ENCODE data around the gene PPP3CB. TPM values are rescaled to one million over a fixed set of nuclear protein-coding genes. Genes with fewer than 3 reads are reported as not detected.
A peak's percentile ranks its signal among the peaks of the same experiment; 100 is the strongest.

The PPP3CB gene
- total and polyA plus RNA-seq, 2 experiments from 2014 or later, result 17.9 to 38.5 TPM

GRCh38 chr10:73506074-73506473, 10.2 kb upstream of the PPP3CB start:
- peak overlapping the region; percentile 41 for H3K4me2 ChIP-seq
- DNase-seq (ENCODE audit: low spot score), result peak; percentile 60
- no peaks in the 10 kb centered on the region for H3F3A ChIP-seq (replicated peaks; ENCODE audit: low read depth)
- 0 out of 2 replicates have a peak, but pooled peaks cover 3% of the 10 kb centered on the region for H3K36me3 ChIP-seq (ENCODE audit: insufficient read depth)
- no peak for TF ChIP-seq ZNF462 (CRISPR knock-in tag; IDR thresholded peaks at IDR 0.05)
- TF ChIP-seq NANOG (IDR thresholded peaks at IDR 0.05; ENCODE audit: borderline replicate concordance), result no peak
- no peak for TF ChIP-seq REST (IDR thresholded peaks at IDR 0.05; ENCODE audit: unreplicated experiment)
- no peak for TF ChIP-seq ETS1 (IDR thresholded peaks at IDR 0.05)
- no peak for TF ChIP-seq STAT1 (IDR thresholded peaks at IDR 0.05; ENCODE audit: unreplicated experiment)
- no peak for TF ChIP-seq ZNF331 (CRISPR knock-in tag; IDR thresholded peaks at IDR 0.05; ENCODE audit: low read depth)
- no peak for TF ChIP-seq CREB1 (CRISPR knock-in tag; IDR thresholded peaks at IDR 0.05; ENCODE audit: low read depth)
- no peaks in the 10 kb centered on the region for H3K9me2 ChIP-seq (ENCODE audit: insufficient read depth)
- H3K4me1 ChIP-seq (ENCODE audit: insufficient read depth), result peaks cover 21% of the 10 kb centered on the region
- H3K27me3 Mint-ChIP-seq (ENCODE audit: insufficient read depth, low read depth, poor library complexity), result peaks cover 5% of the 10 kb centered on the region
- peak; percentile 86 for ATAC-seq
- no peaks in the 10 kb centered on the region for H3K79me2 ChIP-seq (replicated peaks; ENCODE audit: insufficient read depth)
- peak overlapping the region; percentile 95 for H3K27ac Mint-ChIP-seq
- peak overlapping the region; percentile 78 for H3K27ac ChIP-seq (ENCODE audit: low read depth)
- no peaks in the 10 kb centered on the region for H3K27me3 ChIP-seq (ENCODE audit: insufficient read depth)
- H4K20me1 ChIP-seq (replicated peaks; ENCODE audit: insufficient read depth), result no peaks in the 10 kb centered on the region
- H3K4me1 Mint-ChIP-seq, result peaks cover 21% of the 10 kb centered on the region
- peaks cover 17% of the 10 kb centered on the region for H3K36me3 Mint-ChIP-seq (ENCODE audit: low read depth)
- no peaks in the 10 kb centered on the region for H3K9me3 Mint-ChIP-seq
- peak overlapping the region; percentile 8; the same call in 1 of the 2 replicates for H3K4me3 ChIP-seq
- H2AFZ ChIP-seq, result no peak overlapping the region
- peak overlapping the region; percentile 55 for H3K4me3 Mint-ChIP-seq

Data from GM23338 (cell line).